Astrocyte (in vitro differentiated cells and primary cell): Measurements from ENCODE around the gene ANK3. TPM values are rescaled to one million over a fixed set of nuclear protein-coding genes. Genes with fewer than 3 reads are reported as not detected.

Experiments used
- DNase-seq: peaks from one replicate; pipeline ENCODE4 v3.0.0-alpha.2; 2010; ENCODE audit warnings: low read depth
- FAIRE-seq: peaks from 2 replicates; lab custom pipeline; 2011; peaks lifted over from hg19 to GRCh38; lab: Jason Lieb, UNC
- H2AFZ ChIP-seq: 2 replicates; pipeline ENCODE4 v1.6.0; 2012; ENCODE audit warnings: low read depth, low read length, inconsistent platforms
- H3K27ac ChIP-seq: 2 replicates; pipeline ENCODE4 v1.5.1; 2011; ENCODE audit warnings: low read depth, low read length, inconsistent platforms
- H3K27me3 ChIP-seq: 2 replicates; pipeline ENCODE4 v1.6.0; 2011; ENCODE audit warnings: low read length, inconsistent platforms; ENCODE audit not compliant: insufficient read depth
- H3K36me3 ChIP-seq: 2 replicates; pipeline ENCODE4 v1.5.1; 2011; ENCODE audit warnings: low read length, inconsistent platforms; ENCODE audit not compliant: insufficient read depth
- H3K4me1 ChIP-seq: 2 replicates; pipeline ENCODE4 v1.5.1; 2011; ENCODE audit warnings: low read length, inconsistent platforms; ENCODE audit not compliant: insufficient read depth
- H3K4me2 ChIP-seq: 2 replicates; pipeline ENCODE4 v1.6.0; 2012; ENCODE audit warnings: low read length, inconsistent platforms
- H3K4me3 ChIP-seq: 2 replicates; pipeline ENCODE4 v1.5.1; 2011; ENCODE audit warnings: low read depth, mild to moderate bottlenecking, low read length, inconsistent platforms; ENCODE audit not compliant: insufficient read depth
- H3K79me2 ChIP-seq: 2 replicates; pipeline ENCODE4 v1.6.0; 2012; ENCODE audit warnings: mild to moderate bottlenecking, low read length, inconsistent platforms; ENCODE audit not compliant: insufficient read depth
- H3K9ac ChIP-seq: 2 replicates; pipeline ENCODE4 v1.6.0; 2012; ENCODE audit warnings: mild to moderate bottlenecking, low read length, inconsistent platforms
- H3K9me3 ChIP-seq: 2 replicates; pipeline ENCODE4 v1.5.1; 2012; ENCODE audit warnings: low read depth, mild to moderate bottlenecking, low read length, inconsistent platforms; ENCODE audit not compliant: insufficient read depth
- H4K20me1 ChIP-seq: 2 replicates; pipeline ENCODE4 v1.6.0; 2012; ENCODE audit warnings: low read length, inconsistent platforms; ENCODE audit not compliant: insufficient read depth
- H3K27ac Mint-ChIP-seq: one replicate; pipeline ENCODE4 v1.8.0; 2021; ENCODE audit warnings: mild to moderate bottlenecking, mixed read lengths; ENCODE audit not compliant: unreplicated experiment
- H3K27me3 Mint-ChIP-seq: one replicate; pipeline ENCODE4 v1.8.0; 2021; ENCODE audit warnings: low read depth, mixed read lengths; ENCODE audit not compliant: unreplicated experiment
- H3K36me3 Mint-ChIP-seq: one replicate; pipeline ENCODE4 v1.8.0; 2021; ENCODE audit warnings: low read depth, mixed read lengths; ENCODE audit not compliant: unreplicated experiment
- H3K4me1 Mint-ChIP-seq: one replicate; pipeline ENCODE4 v1.8.0; 2021; ENCODE audit warnings: low read depth, mixed read lengths; ENCODE audit not compliant: unreplicated experiment
- H3K4me3 Mint-ChIP-seq: one replicate; pipeline ENCODE4 v1.8.0; 2021; ENCODE audit warnings: mild to moderate bottlenecking, moderate library complexity, mixed read lengths; ENCODE audit not compliant: unreplicated experiment
- H3K9me3 Mint-ChIP-seq: one replicate; pipeline ENCODE4 v1.8.0; 2021; ENCODE audit warnings: mild to moderate bottlenecking, mixed read lengths; ENCODE audit not compliant: unreplicated experiment
- CTCF ChIP-seq: IDR thresholded peaks from 2 replicates; pipeline ENCODE4 v1.5.1; 2011; ENCODE audit warnings: low read depth, mild to moderate bottlenecking, inconsistent platforms, low read length, moderate library complexity; ENCODE audit not compliant: insufficient read depth
- EZH2 ChIP-seq: IDR thresholded peaks from 2 replicates; pipeline ENCODE4 v1.6.1; 2012; ENCODE audit warnings: mild to moderate bottlenecking, low read length, inconsistent platforms; ENCODE audit not compliant: insufficient read depth
- total RNA-seq: library from RNA; stranded (reverse); gene quantifications from 2 replicates; pipeline ENCODE4 v1.2.1, GENCODE V29; 2021

Gene ANK3
- total RNA-seq, 1 donor from 2014 or later, result 21.1 TPM

- TF ChIP-seq CTCF, result no peak
- TF ChIP-seq EZH2, result no peak
- no peaks in the 10 kb centered on the region for H3K36me3 ChIP-seq
- no peaks in the 10 kb centered on the region for H3K79me2 ChIP-seq
- Mint-ChIP-seq H3K36me3 (no peaks in the 10 kb centered on the region), H3K27ac (no peak overlapping the region), H3K9me3 (no peaks in the 10 kb centered on the region), H3K4me3 (no peak overlapping the region), H3K27me3 (no peaks in the 10 kb centered on the region), H3K4me1 (peaks cover 13% of the 10 kb centered on the region)
- H3K4me1 ChIP-seq, result no peaks in the 10 kb centered on the region
- H4K20me1 ChIP-seq, result no peaks in the 10 kb centered on the region
- FAIRE-seq, result no peak
- no peaks in the 10 kb centered on the region for H3K27me3 ChIP-seq
- H3K9me3 ChIP-seq, result no peaks in the 10 kb centered on the region
- H2AFZ ChIP-seq, result no peak overlapping the region
- no peak overlapping the region for H3K4me2 ChIP-seq
- H3K4me3 ChIP-seq, result no peak overlapping the region
- no peak overlapping the region for H3K27ac ChIP-seq
- no peak overlapping the region for H3K9ac ChIP-seq
- DNase-seq, result no peak
Measured at GRCh38 chr10:60400366-60400765, 10.7 kb upstream of the ANK3 start.

- Mint-ChIP-seq H3K4me1 (peaks cover 13% of the 10 kb centered on the region), H3K9me3 (no peaks in the 10 kb centered on the region), H3K4me3 (no peak overlapping the region), H3K27ac (no peak overlapping the region), H3K27me3 (no peaks in the 10 kb centered on the region), H3K36me3 (no peaks in the 10 kb centered on the region)
- TF ChIP-seq EZH2 (no peak), CTCF (no peak)
- Histone ChIP-seq H3K4me1 (no peaks in the 10 kb centered on the region), H3K79me2 (no peaks in the 10 kb centered on the region), H3K36me3 (no peaks in the 10 kb centered on the region), H3K27me3 (no peaks in the 10 kb centered on the region), H3K27ac (no peak overlapping the region), H3K9ac (no peak overlapping the region), H3K4me3 (no peak overlapping the region), H3K4me2 (no peak overlapping the region), H4K20me1 (no peaks in the 10 kb centered on the region), H3K9me3 (no peaks in the 10 kb centered on the region), H2AFZ (no peak overlapping the region)
- no peak for FAIRE-seq
- no peak for DNase-seq
Measured at GRCh38 chr10:60399328-60399727, 9.7 kb upstream of the ANK3 start.

DNA sequence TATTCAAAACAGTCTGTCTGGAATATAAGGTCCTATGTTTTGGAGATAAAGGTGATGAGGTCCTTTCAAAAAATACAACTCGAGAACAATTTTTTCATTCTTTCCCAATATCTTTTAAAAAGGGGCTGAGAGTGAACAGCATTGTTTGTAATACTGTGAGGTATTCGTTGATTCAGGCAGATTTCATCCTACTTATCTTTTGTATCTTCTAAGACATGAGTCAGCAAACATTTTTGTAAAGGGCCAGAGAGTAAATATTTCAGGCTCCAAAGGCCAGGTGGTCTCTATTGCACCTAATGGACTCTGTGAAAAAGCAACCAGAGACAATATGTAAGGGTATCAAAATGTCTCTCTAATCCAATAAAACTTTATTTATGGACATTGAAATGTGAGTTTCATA, 8.1 kb upstream of the ANK3 start:
- no peaks in the 10 kb centered on the region for H3K27me3 ChIP-seq
- H4K20me1 ChIP-seq, result no peaks in the 10 kb centered on the region
- no peaks in the 10 kb centered on the region for H3K27me3 Mint-ChIP-seq
- FAIRE-seq (no peak), DNase-seq (peak; percentile 34)
- TF ChIP-seq EZH2 (no peak), CTCF (no peak)
- H3K36me3 Mint-ChIP-seq, result no peaks in the 10 kb centered on the region
- H3K36me3 ChIP-seq, result no peaks in the 10 kb centered on the region
- no peaks in the 10 kb centered on the region for H3K9me3 ChIP-seq
- H3K79me2 ChIP-seq, result no peaks in the 10 kb centered on the region
- H3K9me3 Mint-ChIP-seq, result no peaks in the 10 kb centered on the region
- no peak overlapping the region for H3K27ac ChIP-seq
- H3K4me1 ChIP-seq, result no peaks in the 10 kb centered on the region
- H3K4me3 ChIP-seq, result no peak overlapping the region
- H3K4me1 Mint-ChIP-seq, result peaks cover 13% of the 10 kb centered on the region
- no peak overlapping the region for H3K4me2 ChIP-seq
- no peak overlapping the region for H3K4me3 Mint-ChIP-seq
- H3K9ac ChIP-seq, result no peak overlapping the region
- no peak overlapping the region for H3K27ac Mint-ChIP-seq
- no peak overlapping the region for H2AFZ ChIP-seq
